GM20000 (cell line): ENCODE results near the gene TNFRSF19.
"Not testable (repeated sequence)": the region's sequence is repeated elsewhere in the genome, so short reads cannot be mapped to it uniquely, and the experiment has no call there.

Source experiments
- DNase-seq: peaks from one replicate; pipeline ENCODE4 v3.0.0; 2012; ENCODE audit warnings: low spot score
- CTCF ChIP-seq: IDR thresholded peaks from 2 replicates; pipeline ENCODE4 v1.5.1; 2012; ENCODE audit warnings: mild to moderate bottlenecking, control low read depth; ENCODE audit errors: extremely low read depth, missing control alignments

TNFRSF19 gene

DNA sequence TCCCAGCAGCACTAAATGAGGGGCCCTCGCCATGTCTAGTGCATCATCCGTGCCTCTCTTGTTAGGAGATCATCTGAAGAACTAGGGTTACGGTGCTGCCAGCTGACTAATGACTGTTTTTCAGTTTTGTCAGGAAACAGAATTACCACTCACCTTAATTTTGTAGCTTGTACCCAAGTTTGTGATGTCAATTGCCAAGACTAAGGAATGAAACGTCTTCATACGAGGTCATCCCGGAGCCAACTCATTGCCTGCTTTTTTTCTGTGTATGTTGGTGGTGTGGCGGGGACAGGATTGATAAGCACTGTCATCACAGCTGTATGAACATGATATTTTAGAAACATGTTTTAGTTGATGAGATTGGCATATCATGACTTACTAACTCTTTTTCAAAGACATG, 100.6 kb downstream of the TNFRSF19 start:
- no peak for TF ChIP-seq CTCF
- DNase-seq: no peak

DNA sequence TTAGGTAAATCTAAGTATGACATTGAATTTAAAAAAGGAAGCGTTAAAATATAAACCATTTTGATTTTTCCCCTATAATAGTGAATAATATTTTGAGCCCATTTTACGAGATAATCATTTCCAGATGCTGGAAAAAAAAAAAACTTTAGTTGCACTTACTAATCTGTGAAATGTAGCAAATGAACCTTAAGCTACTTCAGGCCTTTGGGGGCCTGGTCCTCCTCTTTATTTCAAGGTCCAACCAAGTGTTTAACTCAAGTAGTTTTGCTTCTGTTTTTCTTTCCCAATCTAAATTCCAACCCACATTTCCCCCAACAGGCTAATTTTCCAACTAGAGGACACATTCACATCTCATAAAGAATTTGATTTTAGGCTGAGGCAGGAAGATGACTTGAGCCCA, 101.2 kb downstream of the TNFRSF19 start:
- DNase-seq: no peak
- TF ChIP-seq CTCF: no peak

DNA sequence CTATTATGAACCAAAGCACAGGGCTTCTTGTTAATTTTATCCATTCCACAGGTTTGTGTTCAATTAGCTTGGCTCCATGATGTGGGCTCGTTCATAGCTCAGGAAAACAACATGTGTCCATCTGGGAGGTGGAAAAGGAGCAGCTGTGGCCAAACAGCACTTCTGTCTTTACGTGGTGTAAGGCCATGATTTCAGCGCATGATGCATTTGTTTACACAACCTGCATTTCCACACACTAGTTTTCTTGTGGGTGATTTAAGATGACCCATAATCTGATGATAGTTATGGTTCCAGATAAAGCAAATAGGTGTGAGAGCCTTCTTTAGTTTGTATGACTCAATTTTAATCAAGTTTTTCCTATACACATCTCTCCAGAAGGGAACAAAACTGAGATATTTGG, 101.7 kb downstream of the TNFRSF19 start:
- TF ChIP-seq CTCF: no peak
- DNase-seq: no peak

DNA sequence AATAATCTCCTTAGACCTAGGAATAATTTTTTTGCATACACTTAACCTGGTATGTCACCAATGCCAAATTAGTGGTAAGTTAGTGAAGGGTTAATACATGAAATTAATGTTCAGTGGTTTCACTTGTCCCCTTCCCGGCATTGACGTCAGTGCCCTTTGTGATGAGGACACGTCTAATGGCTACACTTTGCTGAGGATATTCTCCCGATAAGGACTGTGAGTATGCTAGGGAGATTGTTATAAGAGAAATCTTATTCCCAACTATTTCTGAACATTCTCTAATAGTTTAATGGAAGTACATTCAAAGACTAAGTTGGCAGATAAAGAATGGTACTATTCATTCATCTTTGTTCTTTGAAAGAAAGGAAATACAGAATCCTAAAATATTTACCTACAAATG, 102.4 kb downstream of the TNFRSF19 start:
- no peak for TF ChIP-seq CTCF
- DNase-seq: no peak

- no peak for TF ChIP-seq CTCF
- DNase-seq: no peak
Observed at GRCh38 chr13:23673354-23673753, 103.1 kb downstream of the TNFRSF19 start.

DNA sequence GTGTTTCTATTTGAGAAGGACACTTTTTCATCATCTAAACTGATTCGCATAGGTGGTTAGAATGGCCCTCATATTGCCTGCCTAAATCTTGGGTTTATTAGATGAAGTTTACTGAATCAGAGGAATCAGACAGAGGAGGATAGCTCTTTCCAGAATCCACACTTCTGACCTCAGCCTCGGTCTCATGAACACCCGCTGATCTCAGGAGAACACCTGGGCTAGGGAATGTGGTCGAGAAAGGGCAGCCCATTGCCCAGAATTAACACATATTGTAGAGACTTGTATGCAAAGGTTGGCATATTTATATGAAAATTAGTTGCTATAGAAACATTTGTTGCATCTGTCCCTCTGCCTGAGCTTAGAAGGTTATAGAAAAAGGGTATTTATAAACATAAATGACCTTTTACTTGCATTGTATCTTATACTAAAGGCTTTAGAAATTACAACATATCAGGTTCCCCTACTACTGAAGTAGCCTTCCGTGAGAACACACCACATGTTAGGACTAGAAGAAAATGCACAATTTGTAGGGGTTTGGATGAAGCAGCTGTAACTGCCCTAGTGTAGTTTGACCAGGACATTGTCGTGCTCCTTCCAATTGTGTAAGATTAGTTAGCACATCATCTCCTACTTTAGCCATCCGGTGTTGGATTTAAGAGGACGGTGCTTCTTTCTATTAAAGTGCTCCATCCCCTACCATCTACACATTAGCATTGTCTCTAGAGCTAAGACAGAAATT, 103.8 kb downstream of the TNFRSF19 start:
- no peak for DNase-seq
- TF ChIP-seq CTCF: no peak

DNA sequence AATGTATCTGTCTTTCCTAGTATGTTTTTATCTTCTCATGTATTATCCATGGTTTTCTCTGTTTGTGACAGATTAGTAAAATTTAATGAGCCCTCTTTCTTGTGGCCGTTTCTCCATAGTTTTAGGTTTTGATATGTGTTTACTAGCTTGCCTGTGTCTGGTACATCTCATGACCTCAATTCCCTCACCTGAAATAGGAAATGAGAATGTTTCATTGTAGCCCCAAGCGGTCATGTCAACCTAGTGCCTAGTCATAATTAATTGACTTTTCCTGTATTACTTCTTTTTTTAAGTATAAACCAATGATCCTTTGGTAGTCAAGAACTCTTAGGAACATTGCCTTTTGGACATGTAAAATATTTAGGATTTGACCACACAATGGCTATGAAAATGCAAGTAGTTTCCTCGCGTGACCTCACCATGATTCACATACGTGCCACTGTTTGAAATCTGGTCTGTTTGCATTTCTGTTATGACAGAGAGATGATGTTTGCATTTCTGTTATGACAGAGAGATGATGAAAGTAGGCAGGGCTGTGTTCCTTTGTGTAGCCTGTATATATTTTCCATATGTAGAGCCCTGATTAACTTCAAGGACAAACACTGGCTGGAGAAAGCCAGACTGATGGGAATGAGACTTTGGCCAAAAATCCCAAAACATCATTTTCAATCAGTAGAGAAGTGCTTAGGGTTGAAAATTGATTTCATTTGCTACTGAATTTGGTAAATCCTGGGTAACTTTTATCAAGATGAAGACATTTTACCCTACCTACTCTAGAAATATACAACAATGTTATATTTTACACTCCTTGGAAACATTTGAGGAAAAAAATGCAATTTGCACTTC, 104.8 kb downstream of the TNFRSF19 start:
- no peak for DNase-seq

GRCh38 chr13:23677679-23678288, 107.6 kb downstream of the TNFRSF19 start:
- not testable (repeated sequence) for DNase-seq

More for the DNA sequence above, 104.8 kb downstream of the TNFRSF19 start:
- TF ChIP-seq CTCF: no peak
